Measurements from ENCODE around the gene TULP1.

TULP1 gene

DNA sequence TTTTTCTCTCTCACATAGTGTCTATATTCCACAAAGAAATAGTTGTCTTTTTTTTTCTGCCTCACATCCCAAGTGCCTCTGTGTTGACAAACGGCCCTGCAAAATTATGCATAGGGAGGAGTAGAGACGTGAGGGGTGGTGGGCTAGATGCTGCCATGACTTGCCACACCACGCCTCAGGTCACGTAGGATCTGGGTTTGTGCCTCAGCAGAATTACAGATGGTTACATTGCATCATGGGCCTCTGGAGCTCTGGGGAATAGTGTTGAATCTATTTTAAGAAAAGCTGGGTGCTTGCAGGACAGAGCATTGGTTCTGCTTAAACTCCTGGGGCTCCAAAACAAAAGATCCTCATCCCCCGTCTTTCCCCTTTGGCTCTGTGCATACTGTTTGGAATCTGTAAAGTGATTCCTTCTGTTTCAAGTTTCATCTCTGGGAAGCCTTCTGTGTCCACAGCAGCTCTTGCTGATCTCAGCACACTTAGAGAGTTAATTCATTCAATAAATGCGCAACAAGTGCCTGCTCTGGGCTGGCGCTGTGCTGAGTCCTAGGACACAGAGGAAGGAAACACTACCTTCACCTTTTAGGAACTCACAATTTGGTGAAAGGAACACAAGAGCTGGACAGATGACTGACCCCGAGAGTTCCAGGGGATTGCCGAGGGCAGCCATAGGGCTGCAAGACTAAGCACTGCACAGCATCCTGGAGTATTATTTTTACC lies 58.1 kb downstream of the TULP1 start:
- no peak for DNase-seq

- DNase-seq, result no peak
These were observed 59.5 kb downstream of the TULP1 start for GRCh38 chr6:35453236-35453635.

DNA sequence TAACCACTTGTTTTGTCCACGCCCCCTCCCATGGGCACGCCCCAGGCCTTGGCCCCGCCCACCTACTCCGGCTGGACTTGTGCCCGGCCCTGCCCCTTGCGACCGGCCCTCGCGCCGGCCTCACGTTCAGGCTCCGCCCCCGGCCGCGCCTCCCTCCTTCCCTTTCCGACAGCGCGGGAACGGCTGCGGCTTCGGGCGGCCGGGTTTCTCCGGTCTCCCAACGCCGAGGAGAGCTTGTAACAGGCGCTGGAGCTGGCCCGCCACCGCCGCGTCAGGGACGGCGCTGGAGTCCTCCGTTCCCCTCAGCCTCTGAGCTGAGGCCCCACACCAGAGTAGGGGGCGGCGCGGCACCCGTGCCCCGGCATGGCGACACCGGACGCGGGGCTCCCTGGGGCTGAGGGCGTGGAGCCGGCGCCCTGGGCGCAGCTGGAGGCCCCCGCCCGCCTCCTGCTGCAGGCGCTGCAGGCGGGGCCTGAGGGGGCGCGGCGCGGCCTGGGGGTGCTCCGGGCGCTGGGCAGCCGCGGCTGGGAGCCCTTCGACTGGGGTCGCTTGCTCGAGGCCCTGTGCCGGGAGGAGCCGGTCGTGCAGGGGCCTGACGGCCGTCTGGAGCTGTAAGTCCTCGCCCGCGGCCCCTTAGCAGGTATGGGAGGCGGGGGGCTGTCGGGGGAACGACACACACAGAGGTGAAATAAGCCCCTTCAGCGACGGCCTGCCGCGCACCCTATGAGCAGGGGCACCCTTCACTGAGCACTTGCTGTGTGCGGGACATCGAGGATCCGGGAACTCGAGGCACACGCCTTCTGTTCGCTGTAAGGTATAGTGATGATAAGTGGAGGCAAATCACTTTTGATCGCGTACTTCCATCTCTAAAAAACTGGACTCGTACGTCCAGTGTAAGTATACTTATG lies 60.3 kb downstream of the TULP1 start, which contains the start of gene FANCE:
TSS of gene FANCE (plus strand) at position 156 of the 908 bp plus-strand sequence. CDS start at position 364, 208 bp downstream.
- DNase-seq, result peak; percentile 66

DNA sequence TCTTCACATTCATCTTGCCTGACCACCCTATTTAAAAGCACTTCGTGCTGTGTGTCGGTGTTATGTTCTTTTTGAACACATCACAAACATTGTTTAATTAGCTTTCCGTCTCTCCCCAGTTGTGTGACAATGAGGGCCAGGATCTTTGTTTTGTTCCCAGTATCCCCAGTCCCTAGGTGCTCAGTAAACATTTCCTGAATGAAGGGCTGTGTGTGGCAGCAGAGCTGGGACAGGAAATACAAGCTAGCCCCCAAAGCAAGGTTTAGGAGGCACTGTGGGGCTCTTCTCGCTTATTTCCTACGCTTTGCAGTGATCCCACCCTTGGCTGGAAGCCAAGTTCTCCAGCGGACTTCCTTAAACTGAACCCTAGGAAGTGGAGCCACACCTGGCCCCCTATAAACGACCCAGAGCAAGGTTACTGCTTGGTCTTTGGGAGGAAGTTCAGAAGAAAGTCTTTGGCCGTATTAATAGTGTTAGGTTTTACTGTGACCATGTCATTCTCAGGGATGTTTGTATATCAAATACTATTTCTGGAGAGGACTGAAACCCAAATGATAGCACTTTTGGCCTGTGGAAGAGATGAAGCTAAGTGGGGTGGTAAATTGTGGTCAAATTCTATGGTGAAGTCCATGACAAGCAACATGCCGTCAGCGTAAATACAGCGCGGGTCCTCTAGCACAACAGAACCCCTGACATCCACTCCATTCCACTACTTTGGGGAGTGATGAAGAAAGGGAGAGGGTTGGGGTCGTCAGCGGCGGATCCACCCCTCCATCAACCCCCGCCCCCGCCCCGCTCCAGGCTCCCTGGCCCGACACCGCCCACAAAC lies 61.1 kb downstream of the TULP1 start:
- no peak for DNase-seq

- peak; percentile 76 for DNase-seq
These were observed 63.3 kb downstream of the TULP1 start for GRCh38 chr6:35449287-35449881.

DNA sequence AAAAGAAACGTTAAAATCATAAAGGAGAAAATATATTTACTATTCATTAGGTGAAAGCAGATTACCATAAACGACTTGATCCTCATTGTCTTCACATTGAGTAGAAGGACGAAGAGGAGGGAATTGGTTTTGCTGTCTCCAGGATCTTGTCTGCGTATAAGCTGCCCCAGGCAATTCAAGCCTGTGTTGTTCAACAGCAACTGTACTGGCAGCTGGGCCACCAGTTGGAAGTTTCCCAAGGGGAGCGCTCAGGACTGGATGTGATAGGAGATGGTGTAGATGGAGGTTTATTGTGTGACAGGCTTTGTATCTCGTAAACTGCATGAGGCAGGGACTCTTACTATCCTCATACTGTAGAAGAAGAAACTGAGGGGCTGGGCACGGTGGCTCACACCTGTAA lies 64.5 kb downstream of the TULP1 start:
- DNase-seq, result no peak
